Suppressor macrophage treated with lipopolysaccharide for 4 hours (primary cell): ENCODE data around the gene KIF22.
"Not testable (repeated sequence)": the region's sequence is repeated elsewhere in the genome, so short reads cannot be mapped to it uniquely, and the experiment has no call there.

Experiments used
- DNase-seq: peaks from one replicate; pipeline ENCODE4 v3.0.0-alpha.2; 2020

Gene KIF22

GRCh38 chr16:29767062-29767461 is 23.5 kb upstream of the KIF22 start:
- DNase-seq, result no peak

GRCh38 chr16:29769507-29769906 is 21.0 kb upstream of the KIF22 start:
- no peak for DNase-seq

- DNase-seq, result no peak
These were observed 20.2 kb upstream of the KIF22 start for GRCh38 chr16:29770250-29770929.

- DNase-seq, result not testable (repeated sequence)
These were observed 18.2 kb upstream of the KIF22 start for GRCh38 chr16:29772330-29772729.

DNA sequence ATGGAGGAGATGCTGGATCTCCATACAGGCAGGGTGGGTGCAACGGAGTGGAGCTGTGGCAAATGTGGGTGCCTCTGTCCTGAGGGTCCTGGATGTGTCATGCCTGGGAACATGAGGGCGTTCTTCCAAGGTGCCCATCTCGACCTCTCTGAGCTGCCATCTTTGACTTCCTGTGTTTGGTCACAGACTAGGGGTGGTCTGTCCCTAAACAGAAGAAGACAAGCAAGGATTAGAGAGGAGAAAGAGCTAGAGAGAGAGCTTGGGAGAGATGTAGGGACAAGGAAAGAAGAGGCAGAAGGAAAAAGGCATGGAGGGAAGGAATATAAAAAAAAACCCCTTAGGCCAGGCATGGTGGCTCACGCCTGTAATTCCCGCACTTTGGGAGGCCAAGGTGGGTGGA is 15.8 kb upstream of the KIF22 start:
- DNase-seq, result no peak

- DNase-seq, result no peak
These were observed 14.7 kb upstream of the KIF22 start for GRCh38 chr16:29775742-29776408.

- DNase-seq, result no peak
These were observed 12.8 kb upstream of the KIF22 start, which contains the start of gene ZG16 for GRCh38 chr16:29777576-29778350. Gene ZG16, plus strand, starts transcription at chr16:29778256. Its CDS starts 1,011 bp downstream, at chr16:29779267.

DNA sequence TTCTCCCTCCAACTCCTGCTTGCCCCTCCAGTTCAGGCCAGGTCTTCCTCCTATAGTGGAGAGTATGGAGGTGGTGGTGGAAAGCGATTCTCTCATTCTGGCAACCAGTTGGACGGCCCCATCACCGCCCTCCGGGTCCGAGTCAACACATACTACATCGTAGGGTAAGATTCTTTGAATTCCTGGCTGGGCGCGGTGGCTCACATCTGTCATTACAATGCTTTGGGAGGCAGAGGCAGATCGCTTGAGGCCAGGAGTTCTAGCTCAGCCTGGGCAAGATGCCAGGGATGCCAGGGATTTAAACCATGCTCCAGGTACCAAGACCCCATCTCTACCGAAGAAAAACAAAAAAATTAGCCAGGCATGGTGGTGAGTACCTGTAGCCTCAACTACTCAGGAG is 11.1 kb upstream of the KIF22 start:
- no peak for DNase-seq

DNA sequence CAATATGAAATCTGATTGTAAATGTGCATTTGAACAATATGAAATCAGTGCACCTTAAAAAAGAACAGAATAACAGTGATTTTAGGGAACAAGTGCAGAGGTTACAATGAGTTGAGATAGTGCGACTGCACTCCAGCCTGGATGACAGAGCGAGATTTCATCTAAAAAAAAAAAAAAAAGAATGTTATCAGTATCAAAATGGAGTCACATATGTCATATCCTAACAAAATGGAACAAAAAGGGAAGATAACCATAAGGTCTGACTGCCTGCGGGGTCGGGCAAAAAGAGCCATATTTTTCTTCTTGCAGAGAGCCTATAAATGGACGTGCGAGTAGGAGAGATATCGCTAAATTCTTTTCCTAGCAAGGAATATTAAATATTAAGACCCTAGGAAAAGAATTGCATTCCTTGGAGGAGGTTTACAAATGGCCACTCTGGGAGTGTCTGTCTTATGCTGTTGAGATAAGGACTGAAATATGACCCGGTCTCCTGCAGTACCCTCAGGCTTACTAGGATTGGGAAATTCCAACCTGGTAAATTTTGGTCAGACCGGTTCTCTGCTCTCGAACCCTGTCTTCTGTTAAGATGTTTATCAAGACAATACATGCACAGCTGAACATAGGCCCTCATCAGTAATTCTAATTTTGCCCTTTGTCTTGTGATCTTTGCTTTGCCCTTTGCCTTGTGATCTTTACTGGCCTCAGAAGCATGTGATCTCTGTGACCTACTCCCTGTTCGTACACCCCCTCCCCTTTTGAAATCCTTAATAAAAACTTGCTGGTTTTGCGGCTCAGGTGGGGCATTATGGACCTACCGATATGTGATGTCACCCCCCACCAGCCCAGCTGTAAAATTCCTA is 7.2 kb upstream of the KIF22 start:
- not testable (repeated sequence) for DNase-seq

- no peak for DNase-seq
These were observed 6.4 kb upstream of the KIF22 start for GRCh38 chr16:29784157-29784556.

GRCh38 chr16:29784901-29785500 is 5.5 kb upstream of the KIF22 start:
- peak; percentile 77 for DNase-seq

GRCh38 chr16:29787155-29787554 is 3.4 kb upstream of the KIF22 start:
- DNase-seq, result not testable (repeated sequence)

- DNase-seq, result no peak
These were observed 772 bp upstream of the KIF22 start for GRCh38 chr16:29789775-29790182.

GRCh38 chr16:29790949-29791844 is 646 bp downstream of the KIF22 start:
- no peak for DNase-seq

GRCh38 chr16:29791845-29792807 is 1.6 kb downstream of the KIF22 start:
- DNase-seq, result no peak

DNA sequence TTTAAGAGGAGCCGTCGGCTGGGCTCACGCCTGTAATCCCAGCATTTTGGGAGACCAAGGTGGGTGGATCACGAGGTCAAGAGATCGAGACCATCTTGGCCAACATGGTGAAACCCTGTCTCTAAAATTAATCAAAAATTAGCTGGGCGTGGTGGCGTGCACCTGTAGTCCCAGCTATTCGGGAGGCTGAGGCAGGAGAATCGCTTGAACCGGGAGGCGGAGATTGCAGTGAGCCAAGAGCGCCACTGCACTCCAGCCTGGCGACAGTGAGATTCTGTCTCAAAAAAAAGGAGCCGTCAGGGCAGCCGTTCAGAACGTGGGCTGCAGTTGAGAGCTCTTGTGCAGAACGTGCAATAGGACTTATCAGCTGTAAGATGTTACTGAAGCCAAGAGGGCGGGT is 2.6 kb downstream of the KIF22 start:
- not testable (repeated sequence) for DNase-seq

DNA sequence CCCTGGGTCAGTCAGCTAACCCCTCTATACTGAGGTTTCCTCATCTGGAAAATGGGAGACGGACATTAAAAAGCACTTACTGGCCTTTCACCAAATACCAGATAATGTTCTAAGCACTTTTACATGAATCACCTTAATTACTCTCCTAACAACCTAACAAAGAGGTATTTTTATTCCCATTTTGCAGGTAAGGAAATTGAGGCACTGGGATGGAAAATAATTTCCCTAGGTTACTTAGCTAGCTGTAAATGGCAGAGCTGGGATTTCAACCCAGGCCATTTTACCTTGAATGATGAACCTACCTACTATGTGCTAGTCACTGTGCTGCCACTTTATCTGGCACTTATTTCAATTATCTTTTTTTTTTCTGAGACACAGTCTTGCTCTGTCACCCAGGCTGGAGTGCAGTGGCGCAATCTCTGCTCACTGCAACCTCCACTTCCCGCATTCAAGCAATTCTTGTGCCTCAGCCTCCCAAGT is 3.7 kb downstream of the KIF22 start:
- DNase-seq, result no peak

DNA sequence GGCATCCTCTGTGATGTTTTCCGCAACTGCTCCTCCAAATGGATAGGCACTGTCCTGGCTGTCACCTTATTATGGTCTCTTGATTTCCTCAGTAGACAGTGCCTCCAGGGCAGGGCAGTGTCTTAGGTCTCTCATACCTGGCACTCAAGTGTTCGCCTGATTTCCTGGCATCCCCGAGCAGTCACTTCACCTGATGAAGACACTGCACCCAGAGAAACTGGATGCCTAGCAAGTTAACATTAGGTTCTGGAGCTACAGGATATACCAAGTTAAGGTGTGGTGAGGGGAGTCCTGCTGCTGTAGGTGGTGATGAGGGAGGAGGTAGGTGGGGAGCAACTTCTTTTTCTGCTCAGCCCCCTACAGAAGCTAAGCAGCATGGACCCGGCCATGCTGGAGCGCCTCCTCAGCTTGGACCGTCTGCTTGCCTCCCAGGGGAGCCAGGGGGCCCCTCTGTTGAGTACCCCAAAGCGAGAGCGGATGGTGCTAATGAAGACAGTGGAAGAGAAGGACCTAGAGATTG is 11.9 kb downstream of the KIF22 start:
- no peak for DNase-seq

DNA sequence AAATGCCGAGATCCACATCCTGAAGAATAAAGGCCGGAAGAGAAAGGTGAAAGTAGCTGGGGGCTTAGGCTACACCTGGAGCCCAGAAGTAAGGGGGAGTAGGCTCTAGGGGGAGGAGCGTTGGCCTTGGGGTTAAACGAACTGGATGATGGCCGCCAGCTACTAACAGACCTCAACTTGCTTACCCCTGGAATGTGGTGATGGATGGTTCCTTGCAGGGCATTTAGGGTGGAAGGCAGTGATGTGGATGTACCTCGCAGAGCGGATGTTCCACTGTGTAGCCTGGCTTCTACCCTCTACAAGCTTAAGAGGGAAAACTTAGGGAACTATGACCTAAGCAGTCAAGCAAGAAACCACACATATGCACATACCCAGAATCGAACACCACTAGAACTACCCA is 13.5 kb downstream of the KIF22 start:
- DNase-seq, result no peak
